Chondrocyte (in vitro differentiated cells): Measurements from ENCODE around the gene SLC36A3. TPM values are rescaled to one million over a fixed set of nuclear protein-coding genes. Genes with fewer than 3 reads are reported as not detected.
"Not testable (repeated sequence)": the region's sequence is repeated elsewhere in the genome, so short reads cannot be mapped to it uniquely, and the experiment has no call there.

ENCODE experiments used
- DNase-seq: peaks from one replicate; pipeline ENCODE4 v3.0.0; 2021; ENCODE audit warnings: mixed read lengths, low spot score
- H3K27ac Mint-ChIP-seq: one replicate; pipeline ENCODE4 v1.8.0; 2021; ENCODE audit warnings: mild to moderate bottlenecking, moderate library complexity, mixed read lengths; ENCODE audit not compliant: unreplicated experiment
- H3K27me3 Mint-ChIP-seq: 2 replicates; pipeline ENCODE4 v1.8.0; 2021; ENCODE audit warnings: low read depth, mixed read lengths
- H3K36me3 Mint-ChIP-seq: 2 replicates; pipeline ENCODE4 v1.8.0; 2021; ENCODE audit warnings: low read depth, mixed read lengths
- H3K4me1 Mint-ChIP-seq: 2 replicates; pipeline ENCODE4 v1.8.0; 2021; ENCODE audit warnings: low read depth, mild to moderate bottlenecking, mixed read lengths
- H3K4me3 Mint-ChIP-seq: one replicate; pipeline ENCODE4 v1.8.0; 2021; ENCODE audit warnings: mild to moderate bottlenecking, moderate library complexity, mixed read lengths; ENCODE audit not compliant: unreplicated experiment
- H3K9me3 Mint-ChIP-seq: 2 replicates; pipeline ENCODE4 v1.8.0; 2021; ENCODE audit warnings: low read depth, mixed read lengths
- CTCF ChIP-seq: fragments of 200-600 bp; sonication (generic); IDR thresholded peaks from 2 replicates; pipeline ENCODE4 v1.5.0; 2021; ENCODE audit warnings: antibody characterized with exemption, mild to moderate bottlenecking, moderate library complexity
- total RNA-seq: library from RNA; stranded (reverse); gene quantifications from 3 replicates; pipeline ENCODE4 v1.2.1, GENCODE V29; 2021

The SLC36A3 gene
- total RNA-seq, 1 donor from 2014 or later, result not detected

GRCh38 chr5:151239237-151239861 is 64.2 kb downstream of the SLC36A3 start:
- no peak for DNase-seq
- Mint-ChIP-seq H3K27me3 (peaks cover 8% of the 10 kb centered on the region), H3K4me1 (peaks cover 11% of the 10 kb centered on the region), H3K27ac (no peak overlapping the region), H3K36me3 (no peaks in the 10 kb centered on the region), H3K4me3 (peak overlapping the region; percentile 36), H3K9me3 (no peaks in the 10 kb centered on the region)
- TF ChIP-seq CTCF, result peak; percentile 80

GRCh38 chr5:151238303-151238741 is 65.2 kb downstream of the SLC36A3 start:
- DNase-seq, result no peak
- no peaks in the 10 kb centered on the region for H3K36me3 Mint-ChIP-seq
- H3K4me1 Mint-ChIP-seq, result peaks cover 11% of the 10 kb centered on the region
- H3K4me3 Mint-ChIP-seq, result peak overlapping the region; percentile 33
- H3K9me3 Mint-ChIP-seq, result no peaks in the 10 kb centered on the region
- H3K27ac Mint-ChIP-seq, result no peak overlapping the region
- no peak for TF ChIP-seq CTCF
- peaks cover 9% of the 10 kb centered on the region for H3K27me3 Mint-ChIP-seq

GRCh38 chr5:151237685-151238084 is 65.9 kb downstream of the SLC36A3 start:
- H3K9me3 Mint-ChIP-seq, result no peaks in the 10 kb centered on the region
- H3K27me3 Mint-ChIP-seq, result peaks cover 9% of the 10 kb centered on the region
- H3K36me3 Mint-ChIP-seq, result no peaks in the 10 kb centered on the region
- no peak for TF ChIP-seq CTCF
- no peak overlapping the region for H3K4me3 Mint-ChIP-seq
- no peak for DNase-seq
- peaks cover 11% of the 10 kb centered on the region for H3K4me1 Mint-ChIP-seq
- H3K27ac Mint-ChIP-seq, result no peak overlapping the region

- Mint-ChIP-seq H3K27me3 (peaks cover 9% of the 10 kb centered on the region), H3K36me3 (no peaks in the 10 kb centered on the region), H3K4me3 (no peak overlapping the region), H3K27ac (no peak overlapping the region), H3K9me3 (no peaks in the 10 kb centered on the region), H3K4me1 (peaks cover 11% of the 10 kb centered on the region)
- no peak for DNase-seq
- TF ChIP-seq CTCF, result no peak
These were observed 66.7 kb downstream of the SLC36A3 start for GRCh38 chr5:151236888-151237287.

GRCh38 chr5:151235239-151235571 is 68.4 kb downstream of the SLC36A3 start:
- H3K4me3 Mint-ChIP-seq, H3K36me3 Mint-ChIP-seq, DNase-seq, H3K9me3 Mint-ChIP-seq, H3K27ac Mint-ChIP-seq: not testable (repeated sequence)
- Mint-ChIP-seq H3K4me1 (peaks cover 11% of the 10 kb centered on the region), H3K27me3 (peaks cover 17% of the 10 kb centered on the region)
